HG03060 (cell line): Measurements from ENCODE around the gene GIPC2.
"Not testable (repeated sequence)": the region's sequence is repeated elsewhere in the genome, so short reads cannot be mapped to it uniquely, and the experiment has no call there.

Experiments
- ATAC-seq: cut with Tn5 transposase; IDR thresholded peaks from one replicate; pipeline ENCODE4 v1.9.1; 2021; ENCODE audit warnings: low read depth, moderate number of reproducible peaks; ENCODE audit not compliant: unreplicated experiment

Gene GIPC2

DNA sequence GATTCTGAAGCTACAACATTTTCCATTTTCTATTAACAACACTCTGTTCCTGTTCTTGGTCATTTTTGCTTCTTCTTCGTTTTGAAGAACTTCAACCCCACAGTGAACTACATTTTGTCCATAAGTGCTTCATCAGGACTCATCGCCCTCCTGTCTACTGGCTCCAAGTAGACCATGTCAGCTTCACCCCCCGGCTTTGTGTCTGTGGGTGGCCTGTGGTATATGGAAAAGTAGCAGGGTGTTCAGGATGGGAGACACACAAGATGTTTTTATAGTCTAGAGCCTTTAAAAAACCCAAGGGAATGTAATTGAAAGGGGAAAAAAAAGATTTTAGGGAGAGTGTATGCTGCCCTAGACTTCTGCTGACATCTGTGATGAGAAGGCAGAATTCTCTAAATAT, 46.1 kb downstream of the GIPC2 start:
- ATAC-seq, result no peak

DNA sequence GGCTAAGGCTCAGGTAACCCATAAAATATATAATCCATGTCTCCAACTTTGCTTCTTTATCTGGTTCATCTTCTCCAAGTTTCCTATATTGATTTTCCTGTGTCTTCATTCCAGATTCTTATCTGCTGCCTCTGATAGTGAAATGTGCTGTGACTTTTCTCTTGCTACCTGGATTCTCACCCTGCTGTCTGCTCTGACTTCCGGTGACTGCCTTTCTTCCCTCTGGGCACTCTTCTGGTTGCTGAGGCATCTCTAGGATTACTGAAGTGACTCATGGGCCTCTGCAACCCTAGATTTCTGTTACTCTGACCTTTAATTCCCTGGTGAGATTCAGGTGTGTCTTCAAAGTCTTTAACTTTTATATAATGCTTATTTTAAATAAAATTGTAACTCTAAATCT, 46.9 kb downstream of the GIPC2 start:
- no peak for ATAC-seq

DNA sequence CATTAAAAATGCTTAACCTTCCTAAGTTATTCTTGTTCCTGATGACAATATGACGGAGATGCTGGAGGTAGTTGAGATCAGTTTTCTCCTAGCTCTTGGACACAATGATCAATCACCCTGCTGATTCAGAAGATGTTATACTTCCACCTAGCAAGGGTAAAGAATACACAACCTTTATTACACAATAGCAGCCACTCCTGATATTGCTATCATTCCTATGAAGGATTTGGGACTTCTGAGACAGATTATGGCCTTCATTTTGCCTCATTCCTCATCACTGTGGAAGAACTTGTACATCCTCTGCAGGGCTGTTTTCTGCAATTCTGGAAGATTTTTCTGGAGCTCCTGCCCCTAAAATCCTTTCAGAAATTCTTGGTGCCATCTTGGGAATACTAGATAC, 47.8 kb downstream of the GIPC2 start:
- no peak for ATAC-seq

DNA sequence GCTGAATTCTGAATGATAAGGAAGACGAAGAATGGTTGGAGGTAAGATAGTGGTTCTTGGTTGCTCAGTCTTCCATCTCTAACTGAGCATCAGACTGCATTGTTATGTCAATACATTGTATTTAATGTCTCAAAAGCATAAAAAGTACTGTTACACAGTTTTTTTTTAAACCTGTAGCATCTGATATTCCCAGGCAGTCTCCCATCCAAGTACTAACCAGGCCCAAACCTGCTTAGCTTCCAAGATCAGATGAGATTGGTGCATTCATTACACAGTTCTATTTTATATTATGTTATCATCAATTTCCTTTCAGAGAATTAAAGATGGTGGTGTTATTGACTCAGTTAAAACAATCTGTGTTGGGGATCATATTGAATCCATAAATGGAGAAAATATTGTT, 48.9 kb downstream of the GIPC2 start:
- ATAC-seq, result no peak

DNA sequence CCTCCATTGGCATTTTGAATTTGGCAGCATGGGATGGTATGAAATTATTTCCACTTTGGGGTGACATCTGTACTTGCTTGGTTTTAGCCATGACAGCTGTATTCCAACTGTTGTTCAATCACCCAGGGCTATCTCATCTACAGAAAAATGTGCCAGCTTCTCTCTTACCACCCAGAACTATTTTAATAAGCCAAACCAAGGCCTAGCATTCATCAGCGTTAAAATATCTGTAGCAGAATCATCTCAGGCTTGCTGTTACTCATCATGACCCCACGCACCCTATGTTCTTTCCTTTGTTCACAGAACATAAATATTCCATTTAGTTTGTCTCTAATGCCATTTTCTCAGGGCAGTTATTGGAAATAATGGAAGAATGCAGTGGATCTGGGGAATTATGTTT, 49.8 kb downstream of the GIPC2 start:
- ATAC-seq, result no peak

DNA sequence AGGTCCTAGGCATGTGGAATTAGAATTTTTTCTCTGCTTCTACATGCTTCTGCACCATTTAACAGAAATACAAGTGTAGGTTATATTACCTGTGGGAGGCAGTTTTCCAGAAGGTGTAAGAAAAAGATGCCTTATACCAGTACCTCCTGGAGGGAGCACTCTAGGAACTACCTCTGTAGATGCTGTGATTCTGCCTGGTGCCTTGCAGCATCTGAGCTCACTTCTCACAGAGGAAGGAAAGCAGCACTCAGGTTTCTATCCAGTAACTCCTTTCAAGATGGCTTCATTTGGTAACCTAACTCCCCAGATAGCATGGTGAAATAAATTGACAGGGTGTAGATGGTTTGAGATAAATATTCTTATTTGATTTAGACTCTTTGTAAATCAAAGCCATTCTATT, 50.3 kb downstream of the GIPC2 start:
- no peak for ATAC-seq

DNA sequence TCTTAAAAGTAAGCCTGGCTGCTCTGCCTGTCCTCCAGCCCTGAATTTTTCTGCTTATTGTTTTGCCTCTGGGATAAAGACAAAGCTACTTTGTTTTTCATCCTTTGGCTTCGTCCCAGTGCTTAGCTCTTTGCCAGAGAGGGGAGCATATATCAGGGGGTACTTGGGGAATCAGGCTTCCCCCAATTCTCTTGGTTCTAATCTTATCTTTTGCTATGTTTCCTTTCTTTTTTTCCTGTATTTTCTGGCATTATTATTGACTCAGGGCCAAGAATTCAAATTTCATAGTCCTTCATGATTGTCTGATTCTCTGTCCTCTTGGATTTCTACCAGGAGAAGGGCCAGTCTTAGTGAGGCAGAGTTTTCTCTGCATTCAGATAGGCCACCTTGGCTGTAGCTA, 51.2 kb downstream of the GIPC2 start:
- no peak for ATAC-seq

DNA sequence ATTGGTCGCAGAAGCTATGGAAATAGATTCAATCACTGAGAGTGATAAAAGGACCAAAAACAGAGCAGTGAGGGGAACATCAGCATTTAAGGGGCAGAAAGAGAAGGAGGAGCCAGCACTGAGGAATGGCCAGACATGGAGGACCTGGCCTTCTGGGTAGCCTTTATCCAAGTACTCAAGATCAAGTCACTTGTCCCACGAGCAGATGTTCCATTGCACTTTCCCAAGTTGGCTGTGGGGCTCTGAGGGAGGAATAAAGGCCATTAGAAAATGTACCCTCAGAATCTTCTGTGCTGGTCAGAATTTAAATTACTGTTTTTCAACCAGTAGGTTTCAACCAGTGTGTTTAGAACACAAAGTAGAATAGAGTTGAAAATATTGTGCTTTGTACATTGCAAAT, 55.3 kb downstream of the GIPC2 start:
- no peak for ATAC-seq

DNA sequence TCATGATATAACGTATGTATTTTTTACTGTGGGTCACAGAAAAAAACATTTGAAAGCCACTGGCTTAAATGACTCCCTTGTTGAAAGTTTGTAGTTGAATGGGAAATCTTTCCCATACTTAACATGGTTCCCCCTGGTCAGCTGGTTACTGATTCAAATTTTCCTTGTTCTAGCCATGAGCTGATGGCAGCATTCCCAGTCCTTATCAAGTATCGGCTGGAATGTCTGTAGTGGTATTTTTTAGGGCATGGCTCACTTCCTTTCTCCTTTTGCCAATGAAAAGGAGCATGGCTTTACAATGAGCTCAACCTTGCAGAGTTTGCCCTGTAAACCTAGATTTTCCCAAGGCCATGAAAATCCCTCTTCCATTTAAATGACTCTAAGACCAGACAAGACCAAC, 55.7 kb downstream of the GIPC2 start:
- no peak for ATAC-seq

DNA sequence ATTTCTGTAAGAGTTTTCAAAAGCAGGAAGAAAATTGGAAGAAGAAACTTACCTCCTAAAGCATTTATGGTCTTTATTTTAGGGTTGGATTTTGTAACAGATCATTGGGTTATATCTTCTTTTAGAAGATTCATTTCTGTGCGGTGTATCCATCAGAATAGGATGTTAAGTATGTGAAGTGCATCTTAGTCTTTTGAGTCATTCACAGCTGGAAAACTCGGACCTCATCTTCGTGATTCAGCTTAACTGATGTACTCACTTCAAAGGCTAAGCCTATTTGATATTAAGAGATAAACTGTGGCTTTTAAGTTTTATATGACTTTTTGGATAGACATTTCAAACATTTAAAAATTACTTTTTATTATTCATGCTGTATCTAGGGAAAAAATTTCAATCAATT, 56.3 kb downstream of the GIPC2 start:
- no peak for ATAC-seq

DNA sequence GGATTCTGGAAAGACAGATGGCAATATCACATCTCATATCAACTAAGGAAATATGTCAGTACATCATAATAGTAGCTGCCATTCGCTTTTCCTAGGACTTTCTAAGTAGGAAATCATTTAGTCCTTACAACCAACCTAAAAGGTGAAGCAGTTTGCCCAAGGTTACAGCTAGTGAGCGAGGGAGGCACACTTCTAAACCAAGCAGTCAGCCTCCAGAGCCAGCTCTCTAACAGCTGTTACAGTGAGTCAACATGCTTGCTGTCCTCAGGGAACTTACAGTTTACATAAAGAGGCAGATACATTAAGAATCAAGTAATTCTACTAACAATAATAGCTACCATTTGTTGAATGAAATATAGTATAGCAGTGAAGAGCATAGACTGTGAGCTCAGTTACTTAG, 57.1 kb downstream of the GIPC2 start:
- no peak for ATAC-seq

DNA sequence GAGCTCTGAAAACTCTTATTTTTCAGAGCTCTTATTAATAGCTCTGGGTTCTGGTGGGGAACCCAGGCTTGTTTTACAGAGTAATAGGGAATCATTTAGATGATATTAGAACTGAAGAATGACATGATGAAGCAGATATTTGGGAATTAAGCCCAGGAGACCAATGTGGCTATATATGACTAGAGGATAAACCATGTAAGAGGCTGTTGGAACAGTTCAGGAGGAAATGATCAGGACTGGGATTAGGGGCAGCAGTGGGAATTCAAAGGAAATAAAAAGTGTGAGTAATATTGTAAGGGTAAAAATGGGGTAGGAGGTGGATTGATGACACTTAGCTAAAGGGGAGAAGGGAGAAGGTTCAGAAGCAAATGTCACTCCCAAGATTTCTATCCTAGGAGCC, 58.6 kb downstream of the GIPC2 start:
- ATAC-seq, result no peak

DNA sequence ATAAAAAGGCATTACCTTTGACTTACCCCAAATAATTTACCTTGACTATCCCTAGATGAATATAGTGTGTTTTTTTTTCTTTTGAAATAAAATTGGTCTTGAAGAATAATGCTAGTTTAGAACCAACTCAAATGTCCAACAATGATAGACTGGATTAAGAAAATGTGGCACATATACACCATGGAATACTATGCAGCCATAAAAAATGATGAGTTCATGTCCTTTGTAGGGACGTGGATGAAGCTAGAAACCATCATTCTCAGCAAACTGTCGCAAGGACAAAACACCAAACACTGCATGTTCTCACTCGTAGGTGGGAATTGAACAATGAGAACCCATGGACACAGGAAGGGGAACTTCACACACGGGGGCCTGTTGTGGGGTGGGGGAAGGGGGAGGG, 63.9 kb downstream of the GIPC2 start:
- not testable (repeated sequence) for ATAC-seq

DNA sequence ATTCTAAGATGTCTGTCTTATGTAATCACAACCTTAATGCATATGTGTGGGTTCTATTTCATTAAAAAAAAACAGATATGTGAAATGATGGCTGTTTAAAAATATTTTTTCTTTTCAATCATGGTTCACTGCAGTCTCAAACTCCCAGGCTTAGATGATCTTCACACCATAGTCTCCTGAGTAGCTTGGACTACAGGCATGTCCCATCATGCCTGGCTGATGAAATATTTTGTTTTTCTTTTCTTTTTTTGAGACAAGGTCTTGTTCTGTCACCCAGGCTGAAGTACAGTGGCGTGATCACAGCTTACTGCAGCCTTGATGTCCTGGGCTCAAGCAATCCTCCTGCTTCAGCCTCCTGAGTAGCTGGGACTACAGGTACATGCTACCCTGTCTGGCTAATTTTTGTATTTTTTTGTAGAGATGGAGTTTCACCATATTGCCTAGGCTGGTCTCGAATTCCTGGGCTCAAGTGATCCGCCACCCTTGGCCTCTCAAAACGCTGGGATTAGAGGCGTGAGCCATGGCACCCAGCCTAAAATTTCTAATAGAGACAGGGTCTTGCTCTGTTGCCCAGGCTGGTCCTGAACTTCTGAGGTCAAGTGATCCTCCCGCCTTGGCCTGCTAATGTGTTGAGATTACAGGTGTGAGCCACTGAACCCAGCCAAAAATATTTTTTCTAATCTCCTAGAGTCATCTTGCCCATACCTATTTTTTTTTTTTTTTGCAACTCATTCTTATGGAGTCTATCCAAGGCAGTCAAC, 67.6 kb downstream of the GIPC2 start:
- ATAC-seq, result no peak

DNA sequence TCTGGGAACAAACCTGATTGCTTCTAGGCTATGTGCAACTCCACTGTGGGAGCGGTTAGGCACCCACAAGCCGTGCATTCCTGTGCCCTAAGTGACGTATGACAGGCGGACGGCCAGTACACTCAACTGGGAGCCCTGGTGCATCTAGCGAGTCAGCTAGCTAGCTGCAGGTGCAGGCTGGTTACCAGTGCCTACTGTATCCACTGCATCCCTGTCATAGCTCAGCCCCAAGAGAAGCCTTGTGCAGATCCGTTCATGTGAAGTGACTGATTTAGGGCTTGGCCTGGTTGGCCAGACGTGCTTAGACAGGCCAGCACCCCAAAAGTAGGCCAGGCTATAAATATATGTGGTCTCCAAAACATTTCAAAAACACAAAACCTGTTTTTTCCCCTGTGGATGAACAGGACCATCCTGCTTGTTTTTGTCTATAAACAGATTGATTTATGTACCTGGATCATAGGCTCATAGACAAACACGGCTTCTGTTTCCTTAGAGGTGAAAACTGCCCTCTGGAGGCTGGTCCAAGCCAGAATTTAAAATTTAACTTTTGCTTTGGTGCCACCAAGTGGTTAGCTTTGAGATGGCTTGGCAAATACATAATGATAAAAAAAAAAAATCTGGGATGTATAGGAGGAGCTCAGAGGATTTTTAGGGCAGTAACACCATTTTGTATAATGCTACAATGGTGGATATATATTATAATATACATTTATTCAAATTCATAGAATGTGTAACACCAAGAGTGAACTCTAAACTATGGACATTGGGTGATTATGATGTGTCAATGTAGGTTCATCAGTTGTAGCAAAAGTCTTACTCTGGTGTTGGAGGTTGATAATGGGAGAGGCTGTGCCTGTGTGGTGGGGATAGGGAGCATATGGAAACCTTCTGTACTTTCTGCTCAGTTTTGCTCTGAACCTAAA, 68.5 kb downstream of the GIPC2 start:
- peak; percentile 84 for ATAC-seq

DNA sequence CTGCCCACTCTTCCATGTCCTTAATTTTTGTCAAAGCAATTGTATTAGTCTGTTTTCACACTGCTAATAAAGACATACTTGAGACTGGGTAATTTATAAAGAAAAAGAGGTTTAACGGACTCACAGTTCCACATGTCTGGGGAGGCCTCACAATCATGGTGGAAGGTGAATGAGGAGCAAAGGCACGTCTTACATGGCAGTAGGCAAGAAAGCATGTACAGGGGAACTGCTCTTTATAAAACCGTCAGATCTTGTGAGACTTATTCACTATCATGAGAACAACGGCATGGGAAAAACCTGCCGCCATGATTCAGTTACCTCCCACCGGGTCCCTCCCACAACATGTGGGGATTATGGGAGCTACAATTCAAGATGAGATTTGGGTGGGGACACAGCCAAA, 74.7 kb downstream of the GIPC2 start:
- not testable (repeated sequence) for ATAC-seq

DNA sequence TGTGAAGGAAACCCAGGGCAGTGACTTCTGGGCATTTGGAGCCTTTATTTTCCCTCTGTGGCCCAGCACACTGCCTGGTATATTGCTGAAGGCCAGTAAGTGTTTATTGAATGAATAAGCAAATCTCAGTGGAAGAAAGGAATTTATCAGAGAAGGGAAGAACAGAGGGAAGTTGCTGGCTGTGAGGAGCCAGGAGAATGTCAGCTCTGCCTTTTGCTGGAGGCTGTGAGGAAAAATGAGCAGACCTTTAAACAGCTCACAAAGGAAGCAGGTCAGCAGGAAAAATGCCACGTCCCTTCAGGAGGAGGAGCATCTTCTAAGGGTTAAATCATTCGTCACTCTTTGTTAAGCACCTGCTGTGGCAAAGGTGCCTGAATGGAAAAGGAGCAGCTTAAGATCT, 75.9 kb downstream of the GIPC2 start:
- no peak for ATAC-seq

DNA sequence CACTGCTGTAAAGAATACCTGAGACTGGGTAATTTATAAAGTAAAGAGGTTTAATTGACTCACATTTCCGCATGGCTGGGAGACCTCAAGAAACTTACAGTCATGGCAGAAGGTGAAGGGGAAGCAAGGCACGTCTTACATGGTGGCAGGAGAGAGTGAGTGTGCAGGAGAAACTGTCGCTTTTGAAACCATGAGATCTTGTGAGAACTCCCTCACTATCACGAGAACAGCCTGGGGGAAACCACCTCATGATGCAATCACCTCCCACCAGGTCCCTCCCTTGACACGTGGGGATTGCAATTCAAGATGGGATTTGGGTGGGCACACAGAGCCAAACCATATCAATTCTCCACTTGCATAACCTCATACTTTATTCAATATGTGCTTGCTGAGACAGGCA, 76.6 kb downstream of the GIPC2 start:
- ATAC-seq, result no peak

DNA sequence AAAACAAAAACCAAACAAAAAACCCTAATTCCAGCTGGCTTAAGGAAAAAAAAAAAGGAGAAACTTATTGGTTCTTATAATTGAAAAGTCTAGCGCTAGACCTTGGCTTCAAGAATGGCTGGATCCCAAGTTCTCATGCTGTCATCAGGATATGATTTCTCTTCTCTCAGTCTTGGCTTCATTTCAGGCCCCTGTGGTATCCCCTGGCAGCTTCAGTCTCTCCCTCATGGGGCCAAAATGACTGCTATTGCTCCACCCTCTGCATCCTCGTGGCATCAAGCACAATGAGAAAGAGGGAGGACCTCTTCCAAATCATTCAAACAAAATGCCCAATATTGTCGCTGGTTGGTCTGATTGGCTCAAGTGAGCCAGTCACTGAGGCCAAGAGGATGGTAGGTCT, 80.7 kb downstream of the GIPC2 start:
- ATAC-seq, result no peak

DNA sequence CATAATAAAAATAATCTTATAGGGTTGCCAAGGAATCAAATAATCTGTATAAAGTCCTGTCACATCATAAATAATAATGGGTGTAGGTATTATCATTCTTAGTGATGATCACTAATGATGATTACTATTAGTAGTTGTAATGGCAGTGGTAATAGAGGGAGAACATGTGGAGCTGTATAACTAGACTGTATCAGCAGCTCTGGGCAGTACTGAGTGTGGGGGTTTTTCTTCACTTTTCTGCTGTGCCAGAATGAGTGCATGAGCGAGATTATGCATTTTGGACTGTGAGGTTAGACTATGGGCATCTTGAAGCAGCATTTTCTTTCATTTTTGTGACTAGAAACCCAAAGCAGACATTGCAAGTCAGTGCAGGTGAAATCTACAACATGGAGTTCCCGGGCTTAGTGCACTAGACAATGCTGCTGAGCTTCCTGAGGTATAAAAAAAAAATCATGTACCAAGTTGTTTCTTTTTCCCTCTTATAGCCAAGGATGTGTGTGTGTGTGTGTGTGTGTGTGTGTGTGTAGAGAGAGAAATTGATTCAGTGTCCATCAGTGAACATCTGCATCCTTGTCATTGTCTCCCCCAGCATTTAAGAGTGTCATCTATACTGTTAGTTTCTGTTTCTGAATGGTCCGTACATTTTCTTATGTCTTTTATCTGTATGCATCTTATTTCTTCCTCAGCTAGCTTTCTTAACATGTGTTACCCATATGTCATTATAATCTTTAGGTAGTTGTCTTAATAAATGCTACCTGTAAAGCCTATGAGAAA, 86.6 kb downstream of the GIPC2 start:
- ATAC-seq, result no peak

DNA sequence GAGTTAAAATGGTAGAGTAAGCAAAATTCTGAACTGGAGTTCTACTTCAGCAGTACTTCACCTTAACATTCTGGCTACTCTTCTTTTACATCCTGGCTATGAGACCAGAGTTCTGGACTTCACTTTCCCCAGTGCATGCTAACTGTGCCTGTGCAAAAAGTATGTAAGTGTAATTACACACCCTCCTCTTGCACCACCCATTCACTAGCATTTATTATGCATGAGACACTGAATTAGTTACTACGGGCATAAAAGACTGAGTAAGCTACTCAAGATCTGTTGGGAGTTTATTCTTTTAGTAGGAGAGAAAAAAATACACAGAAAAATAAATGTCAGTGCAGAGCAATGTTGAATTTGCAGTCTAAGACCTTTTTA, 87.2 kb downstream of the GIPC2 start:
- no peak for ATAC-seq
